OCI-LY7 (cell line): ENCODE data around the gene MRS2. TPM values are rescaled to one million over a fixed set of nuclear protein-coding genes. Genes with fewer than 3 reads are reported as not detected.

Experiments
- BruUV-seq: library from RNA; stranded (reverse); fragments of 400-500 nt; replicated peaks from 2 replicates; lab custom pipeline; 2021; lab: Mats Ljungman, UMichigan
- CTCF ChIA-PET: fragments of 300-600 bp; sonication (Branson Sonifier 250); formaldehyde crosslinking; loops from one replicate; lab custom pipeline; 2022; ENCODE audit warnings: antibody characterized with exemption; ENCODE audit not compliant: unreplicated experiment; lab: Charles Lee
- POLR2A ChIA-PET: fragments of 300-600 bp; sonication (Branson Sonifier 250); formaldehyde crosslinking; loops from one replicate; lab custom pipeline; 2022; ENCODE audit warnings: antibody characterized with exemption; lab: Charles Lee
- DNase-seq: peaks from one replicate; pipeline ENCODE4 v3.0.0-alpha.2; 2015; ENCODE audit warnings: low spot score
- H2AFZ ChIP-seq: fragments of 200-600 bp; sonication (generic), shearing (Covaris generic); 2 replicates; pipeline ENCODE4 v1.6.1; 2014; ENCODE audit warnings: mild to moderate bottlenecking, antibody characterized with exemption, low read length, moderate library complexity
- H3K27ac ChIP-seq: fragments of 200-600 bp; sonication (generic); 2 replicates; pipeline ENCODE4 v1.5.1; 2014; ENCODE audit warnings: mixed run types, low read depth, mild to moderate bottlenecking, moderate library complexity, low read length, inconsistent platforms; ENCODE audit not compliant: poor library complexity, severe bottlenecking
- H3K36me3 ChIP-seq: fragments of 200-600 bp; sonication (generic); 2 replicates; pipeline ENCODE4 v1.6.1; 2014; ENCODE audit warnings: mild to moderate bottlenecking, antibody characterized with exemption, low read length, moderate library complexity, mixed read lengths; ENCODE audit not compliant: insufficient read depth
- H3K4me1 ChIP-seq: fragments of 200-600 bp; sonication (generic); 2 replicates; pipeline ENCODE4 v1.5.1; 2014; ENCODE audit warnings: mild to moderate bottlenecking, low read length; ENCODE audit not compliant: insufficient read depth, poor library complexity, severe bottlenecking
- H3K4me2 ChIP-seq: fragments of 200-600 bp; sonication (generic); 2 replicates; pipeline ENCODE4 v1.6.1; 2014; ENCODE audit warnings: mild to moderate bottlenecking, low read length
- H3K4me3 ChIP-seq: fragments of 200-600 bp; sonication (generic); 2 replicates; pipeline ENCODE4 v1.5.1; 2014; ENCODE audit warnings: mild to moderate bottlenecking, low read depth, low read length; ENCODE audit not compliant: poor library complexity, severe bottlenecking
- H3K79me2 ChIP-seq: fragments of 200-600 bp; sonication (generic); 2 replicates; pipeline ENCODE4 v1.6.1; 2016; ENCODE audit warnings: low read depth, mild to moderate bottlenecking, low read length, moderate library complexity, mixed read lengths; ENCODE audit not compliant: insufficient read depth
- H3K9me2 ChIP-seq: fragments of 200-600 bp; sonication (generic); 2 replicates; pipeline ENCODE4 v1.6.1; 2016; ENCODE audit warnings: mild to moderate bottlenecking, low read length, mixed read lengths; ENCODE audit not compliant: insufficient read depth
- H3K9me3 ChIP-seq: fragments of 200-600 bp; sonication (generic); 2 replicates; pipeline ENCODE4 v1.6.1; 2014; ENCODE audit warnings: mild to moderate bottlenecking, mixed run types, low read length, mixed read lengths
- H4K20me1 ChIP-seq: fragments of 200-600 bp; sonication (generic); 2 replicates; pipeline ENCODE4 v1.6.1; 2014; ENCODE audit warnings: mild to moderate bottlenecking, antibody characterized with exemption, low read length, moderate library complexity, mixed read lengths; ENCODE audit not compliant: insufficient read depth
- EZH2phosphoT487 ChIP-seq: fragments of 200-600 bp; sonication (generic); IDR thresholded peaks from 2 replicates; pipeline ENCODE4 v1.6.1; 2018; ENCODE audit warnings: low read depth, borderline replicate concordance, mild to moderate bottlenecking, mixed run types, antibody characterized with exemption, low read length, moderate library complexity, mixed read lengths
- intact Hi-C: fragments of 100-400 bp; cut with micrococcal nuclease; formaldehyde crosslinking; loops from one replicate; pipeline ENCODE4 v1.10.0; 2022; ENCODE audit not compliant: unreplicated experiment
- total RNA-seq, 2 experiments: library from RNA; depleted of rRNA in 1 of 2; stranded (reverse); fragments of >200 nt in 1 of 2; shearing (Covaris generic) in 1 of 2; gene quantifications; 2 replicates each; pipeline ENCODE4 v1.2.3, GENCODE V29; 2014 to 2022
- TF ChIP-seq, protein P1 (sequence below): fragments of 200-600 bp; sonication (generic); conservative IDR thresholded peaks from 2 replicates; pipeline ENCODE4 v1.5.1; 2014; ENCODE audit warnings: mild to moderate bottlenecking, antibody characterized with exemption, low read length, moderate library complexity, mixed read lengths

MRS2 gene
- total RNA-seq, 2 experiments from 2014 or later = 0.97 TPM; not detected in 1

DNA sequence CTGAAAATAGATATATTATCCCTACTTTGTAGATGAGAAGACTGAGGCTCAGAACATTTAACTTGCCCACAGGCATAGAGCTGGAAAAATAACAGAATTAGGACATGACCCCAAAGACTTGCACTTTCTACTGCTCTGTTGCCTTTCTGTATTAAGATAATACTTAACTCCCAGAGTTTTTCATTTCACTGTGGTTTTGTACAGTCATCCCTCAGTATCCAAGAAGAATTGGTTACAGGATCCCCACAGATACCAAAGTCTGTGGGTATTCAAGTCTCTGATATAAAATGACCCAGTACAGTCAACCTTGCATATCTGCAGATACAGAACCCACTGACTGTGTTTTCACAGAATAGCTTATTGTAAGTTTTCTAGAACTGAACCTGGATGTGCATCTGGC is 16.8 kb downstream of the MRS2 start:
- H3K36me3 ChIP-seq = peaks cover 25% of the 10 kb centered on the region; the same call in 1 of the 2 replicates
- CTCF ChIA-PET = no interaction called here

GRCh38 chr6:24425091-24425490 is 22.4 kb downstream of the MRS2 start:
- no peak for TF ChIP-seq EZH2phosphoT487
- TF ChIP-seq, protein P1, sequence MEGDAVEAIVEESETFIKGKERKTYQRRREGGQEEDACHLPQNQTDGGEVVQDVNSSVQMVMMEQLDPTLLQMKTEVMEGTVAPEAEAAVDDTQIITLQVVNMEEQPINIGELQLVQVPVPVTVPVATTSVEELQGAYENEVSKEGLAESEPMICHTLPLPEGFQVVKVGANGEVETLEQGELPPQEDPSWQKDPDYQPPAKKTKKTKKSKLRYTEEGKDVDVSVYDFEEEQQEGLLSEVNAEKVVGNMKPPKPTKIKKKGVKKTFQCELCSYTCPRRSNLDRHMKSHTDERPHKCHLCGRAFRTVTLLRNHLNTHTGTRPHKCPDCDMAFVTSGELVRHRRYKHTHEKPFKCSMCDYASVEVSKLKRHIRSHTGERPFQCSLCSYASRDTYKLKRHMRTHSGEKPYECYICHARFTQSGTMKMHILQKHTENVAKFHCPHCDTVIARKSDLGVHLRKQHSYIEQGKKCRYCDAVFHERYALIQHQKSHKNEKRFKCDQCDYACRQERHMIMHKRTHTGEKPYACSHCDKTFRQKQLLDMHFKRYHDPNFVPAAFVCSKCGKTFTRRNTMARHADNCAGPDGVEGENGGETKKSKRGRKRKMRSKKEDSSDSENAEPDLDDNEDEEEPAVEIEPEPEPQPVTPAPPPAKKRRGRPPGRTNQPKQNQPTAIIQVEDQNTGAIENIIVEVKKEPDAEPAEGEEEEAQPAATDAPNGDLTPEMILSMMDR = no peak
- no TSS peak for BruUV-seq
- DNase-seq = no peak
- ChIA-PET POLR2A (no interaction called here), CTCF (no interaction called here)
- Histone ChIP-seq H3K9me2 (no peaks in the 10 kb centered on the region), H3K9me3 (no peaks in the 10 kb centered on the region), H3K27ac (no peak overlapping the region), H2AFZ (no peak overlapping the region), H3K79me2 (no peaks in the 10 kb centered on the region), H3K4me1 (no peaks in the 10 kb centered on the region), H4K20me1 (no peaks in the 10 kb centered on the region), H3K36me3 (peaks cover 71% of the 10 kb centered on the region), H3K4me2 (no peak overlapping the region), H3K4me3 (no peak overlapping the region)
- intact Hi-C loops = no loop called here

More for the DNA sequence above, 16.8 kb downstream of the MRS2 start:
- DNase-seq = no peak
- TF ChIP-seq, protein P1 = no peak
- no peak for TF ChIP-seq EZH2phosphoT487
- no peaks in the 10 kb centered on the region for H3K9me3 ChIP-seq
- no peaks in the 10 kb centered on the region for H3K79me2 ChIP-seq
- no peaks in the 10 kb centered on the region for H3K9me2 ChIP-seq
- BruUV-seq = no TSS peak
- no peak overlapping the region for H3K4me2 ChIP-seq
- no peak overlapping the region for H3K27ac ChIP-seq
- POLR2A ChIA-PET = no interaction called here
- H4K20me1 ChIP-seq = no peaks in the 10 kb centered on the region
- intact Hi-C loops = no loop called here
- H3K4me1 ChIP-seq = no peaks in the 10 kb centered on the region
- no peak overlapping the region for H3K4me3 ChIP-seq
- H2AFZ ChIP-seq = no peak overlapping the region

- peaks cover 9% of the 10 kb centered on the region; the same call in 1 of the 2 replicates for H3K9me3 ChIP-seq
- TSS peak; percentile 37 for BruUV-seq
- peaks cover 82% of the 10 kb centered on the region for H3K36me3 ChIP-seq
- H3K4me2 ChIP-seq = no peak overlapping the region
- H3K79me2 ChIP-seq = no peaks in the 10 kb centered on the region
- no peak overlapping the region for H2AFZ ChIP-seq
- H4K20me1 ChIP-seq = no peaks in the 10 kb centered on the region
- POLR2A ChIA-PET = interaction anchor here (0.7 kb wide), 1 partner anchor 1924 kb away, joined by 3 read pairs; no protein-coding TSS in a partner anchor
- CTCF ChIA-PET = no interaction called here
- H3K27ac ChIP-seq = no peak overlapping the region
- intact Hi-C loops = no loop called here
- TF ChIP-seq, protein P1 = no peak
- TF ChIP-seq EZH2phosphoT487 = no peak
- no peaks in the 10 kb centered on the region for H3K9me2 ChIP-seq
- H3K4me3 ChIP-seq = no peak overlapping the region
- DNase-seq = no peak
- no peaks in the 10 kb centered on the region for H3K4me1 ChIP-seq
These were observed 24.2 kb downstream of the MRS2 start for GRCh38 chr6:24426729-24427446.
